ENCODE measurements around the gene LPCAT3. TPM values are rescaled to one million over a fixed set of nuclear protein-coding genes. Genes with fewer than 3 reads are reported as not detected.
"Not testable (repeated sequence)": the region's sequence is repeated elsewhere in the genome, so short reads cannot be mapped to it uniquely, and the experiment has no call there.

Gene LPCAT3
- total and polyA plus RNA-seq, 11 donors, result 19.9 to 66.3 (median 43.4) TPM

- Histone ChIP-seq H3K27me3 (no peaks in the 10 kb centered on the region), H3K4me1 (peaks cover 0 to 9% (median 0%) of the 10 kb centered on the region in 12 donors), H3K9me3 (no peaks in the 10 kb centered on the region), H3K36me3 (no peaks in the 10 kb centered on the region), H3K27ac (no peak overlapping the region), H3K4me3 (no peak overlapping the region)
- WGBS, 4 donors, result 78 to 83% (median 81%) methylated on average over 10 of the region's 10 CpGs
- ATAC-seq (no peak), DNase-seq (no peak)
- intact Hi-C loops (cut with DNase I), result no loop called here
- TF ChIP-seq POLR2A (IDR thresholded peaks at IDR 0.05) (no peak), CTCF (IDR thresholded peaks at IDR 0.05) (no peak)
These were observed 21.1 kb upstream of the LPCAT3 start for GRCh38 chr12:7039403-7039802.

GRCh38 chr12:7038591-7038990 is 20.3 kb upstream of the LPCAT3 start:
- Histone ChIP-seq H3K27ac (no peak overlapping the region), H3K27me3 (no peaks in the 10 kb centered on the region), H3K4me1 (peaks cover 0 to 9% (median 0%) of the 10 kb centered on the region in 12 donors), H3K9me3 (no peaks in the 10 kb centered on the region), H3K4me3 (no peak overlapping the region), H3K36me3 (no peaks in the 10 kb centered on the region)
- 92 to 95% (median 94%) methylated on average over 22 of the region's 22 CpGs for WGBS, 4 donors
- intact Hi-C loops (cut with DNase I), result no loop called here
- no peak for TF ChIP-seq POLR2A (IDR thresholded peaks at IDR 0.05)
- TF ChIP-seq CTCF (IDR thresholded peaks at IDR 0.05), result no peak
- DNase-seq (no peak), ATAC-seq (no peak)

- H3K27me3 ChIP-seq; H3K4me3 ChIP-seq; H3K36me3 ChIP-seq; DNase-seq; H3K27ac ChIP-seq; H3K9me3 ChIP-seq; ATAC-seq; H3K4me1 ChIP-seq; intact Hi-C loops (cut with DNase I): not testable (repeated sequence)
- 94 to 97% (median 96%) methylated on average over 7 to 32 of the region's 32 CpGs for WGBS, 4 donors
These were observed 19.1 kb upstream of the LPCAT3 start for GRCh38 chr12:7037411-7037810.

GRCh38 chr12:7035463-7035862 is 17.2 kb upstream of the LPCAT3 start:
- Histone ChIP-seq H3K36me3 (no peaks in the 10 kb centered on the region), H3K27ac (no peak overlapping the region), H3K27me3 (no peaks in the 10 kb centered on the region), H3K4me1 (peaks cover 0 to 9% (median 0%) of the 10 kb centered on the region in 12 donors), H3K9me3 (no peaks in the 10 kb centered on the region), H3K4me3 (no peak overlapping the region)
- 40 to 58% (median 49%) methylated on average over 2 of the region's 2 CpGs for WGBS, 4 donors
- no peak for DNase-seq
- intact Hi-C loops (cut with DNase I), result no loop called here
- TF ChIP-seq POLR2A (IDR thresholded peaks at IDR 0.05) (no peak), CTCF (IDR thresholded peaks at IDR 0.05) (no peak)
- peak in 2 of 4 donors; percentile 36 to 57 for ATAC-seq

GRCh38 chr12:7034464-7034863 is 16.2 kb upstream of the LPCAT3 start:
- no peaks in the 10 kb centered on the region for H3K36me3 ChIP-seq
- intact Hi-C loops (cut with DNase I), result loop anchor here in 1 of 10 donors (5.0 kb wide), 1 partner anchor 72 kb away; no protein-coding TSS in a partner anchor
- no peak for ATAC-seq

More at GRCh38 chr12:7034464-7034863, 16.2 kb upstream of the LPCAT3 start:
- no peak for TF ChIP-seq CTCF (IDR thresholded peaks at IDR 0.05)
- no peak for TF ChIP-seq POLR2A (IDR thresholded peaks at IDR 0.05)
- Histone ChIP-seq H3K27ac (no peak overlapping the region), H3K27me3 (no peaks in the 10 kb centered on the region), H3K9me3 (no peaks in the 10 kb centered on the region), H3K4me3 (no peak overlapping the region), H3K4me1 (peaks cover 0 to 9% (median 0%) of the 10 kb centered on the region in 12 donors)
- 79 to 98% (median 94%) methylated on average over 1 of the region's 1 CpG for WGBS, 4 donors
- no peak for DNase-seq
